ENCODE results near the gene SMLR1. TPM values are rescaled to one million over a fixed set of nuclear protein-coding genes. Genes with fewer than 3 reads are reported as not detected.

Gene SMLR1
- total RNA-seq, 3 donors from 2014 or later (not counting 1 experiment from before 2014, with no cell fraction given) = not detected

GRCh38 chr6:130831607-130832006 is 4.4 kb downstream of the SMLR1 start:
- no peak for ATAC-seq
- DNase-seq = no peak

DNA sequence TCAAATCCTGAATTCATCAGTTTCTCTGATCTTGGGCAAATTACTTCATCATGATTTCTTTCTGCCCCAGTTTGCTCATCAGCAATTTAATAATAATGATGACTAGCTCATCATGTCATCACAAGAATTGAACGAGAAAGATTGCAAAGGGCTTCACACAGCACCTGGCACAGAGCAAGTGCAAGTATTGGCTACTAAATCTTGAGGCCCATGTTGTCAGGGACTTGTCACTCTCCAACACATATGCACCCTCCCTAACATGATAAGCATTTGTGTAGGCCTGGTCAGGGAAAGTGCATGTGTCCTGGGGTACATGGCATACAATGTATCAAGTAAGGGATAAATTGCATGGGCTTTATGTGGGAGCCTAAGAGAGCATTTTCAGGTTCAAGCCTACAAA is 6.4 kb downstream of the SMLR1 start:
- H3K4me3 ChIP-seq (ENCODE audit: low read length) = no peak overlapping the region
- H3K27ac ChIP-seq (ENCODE audit: low read length) = no peak overlapping the region
- H3K9me3 ChIP-seq (ENCODE audit: control insufficient read depth, insufficient read depth, low read length) = no peaks in the 10 kb centered on the region
- WGBS (ENCODE audit: insufficient coverage) = 92% methylated on average over 1 of the region's 1 CpG
- TF ChIP-seq, protein P1, sequence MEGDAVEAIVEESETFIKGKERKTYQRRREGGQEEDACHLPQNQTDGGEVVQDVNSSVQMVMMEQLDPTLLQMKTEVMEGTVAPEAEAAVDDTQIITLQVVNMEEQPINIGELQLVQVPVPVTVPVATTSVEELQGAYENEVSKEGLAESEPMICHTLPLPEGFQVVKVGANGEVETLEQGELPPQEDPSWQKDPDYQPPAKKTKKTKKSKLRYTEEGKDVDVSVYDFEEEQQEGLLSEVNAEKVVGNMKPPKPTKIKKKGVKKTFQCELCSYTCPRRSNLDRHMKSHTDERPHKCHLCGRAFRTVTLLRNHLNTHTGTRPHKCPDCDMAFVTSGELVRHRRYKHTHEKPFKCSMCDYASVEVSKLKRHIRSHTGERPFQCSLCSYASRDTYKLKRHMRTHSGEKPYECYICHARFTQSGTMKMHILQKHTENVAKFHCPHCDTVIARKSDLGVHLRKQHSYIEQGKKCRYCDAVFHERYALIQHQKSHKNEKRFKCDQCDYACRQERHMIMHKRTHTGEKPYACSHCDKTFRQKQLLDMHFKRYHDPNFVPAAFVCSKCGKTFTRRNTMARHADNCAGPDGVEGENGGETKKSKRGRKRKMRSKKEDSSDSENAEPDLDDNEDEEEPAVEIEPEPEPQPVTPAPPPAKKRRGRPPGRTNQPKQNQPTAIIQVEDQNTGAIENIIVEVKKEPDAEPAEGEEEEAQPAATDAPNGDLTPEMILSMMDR (IDR thresholded peaks at IDR 0.05) = no peak
- intact Hi-C loops (cut with micrococcal nuclease) = no loop called here
- no peak for DNase-seq
- Mint-ChIP-seq H3K36me3 (no peaks in the 10 kb centered on the region), H3K4me1 (no peaks in the 10 kb centered on the region), H3K9me3 (no peaks in the 10 kb centered on the region), H3K27ac (no peak overlapping the region), H3K4me3 (no peak overlapping the region), H3K27me3 (ENCODE audit: low read depth in 2 of 2) (no peaks in the 10 kb centered on the region)
- no peaks in the 10 kb centered on the region for H3K36me3 ChIP-seq (ENCODE audit: control insufficient read depth, insufficient read depth, low read length)
- no peaks in the 10 kb centered on the region for H3K4me1 ChIP-seq (ENCODE audit: control insufficient read depth, insufficient read depth, low read length)
- no peaks in the 10 kb centered on the region for H3K27me3 ChIP-seq (ENCODE audit: control insufficient read depth, insufficient read depth, low read length)
- ATAC-seq = no peak

More at GRCh38 chr6:130831607-130832006, 4.4 kb downstream of the SMLR1 start:
- Histone ChIP-seq H3K27ac (ENCODE audit: low read length) (no peak overlapping the region), H3K36me3 (ENCODE audit: control insufficient read depth, insufficient read depth, low read length) (no peaks in the 10 kb centered on the region), H3K9me3 (ENCODE audit: control insufficient read depth, insufficient read depth, low read length) (no peaks in the 10 kb centered on the region), H3K4me3 (ENCODE audit: low read length) (no peak overlapping the region), H3K4me1 (ENCODE audit: control insufficient read depth, insufficient read depth, low read length) (no peaks in the 10 kb centered on the region), H3K27me3 (ENCODE audit: control insufficient read depth, insufficient read depth, low read length) (no peaks in the 10 kb centered on the region)
- WGBS (ENCODE audit: insufficient coverage) = 97% methylated on average over 3 of the region's 5 CpGs
- TF ChIP-seq, protein P1 (IDR thresholded peaks at IDR 0.05) = no peak
- no peaks in the 10 kb centered on the region for H3K9me3 Mint-ChIP-seq
- no peaks in the 10 kb centered on the region for H3K4me1 Mint-ChIP-seq
- intact Hi-C loops (cut with micrococcal nuclease) = no loop called here
- no peaks in the 10 kb centered on the region for H3K27me3 Mint-ChIP-seq (ENCODE audit: low read depth in 2 of 2)
- H3K27ac Mint-ChIP-seq = no peak overlapping the region
- H3K36me3 Mint-ChIP-seq = no peaks in the 10 kb centered on the region
- H3K4me3 Mint-ChIP-seq = no peak overlapping the region

DNA sequence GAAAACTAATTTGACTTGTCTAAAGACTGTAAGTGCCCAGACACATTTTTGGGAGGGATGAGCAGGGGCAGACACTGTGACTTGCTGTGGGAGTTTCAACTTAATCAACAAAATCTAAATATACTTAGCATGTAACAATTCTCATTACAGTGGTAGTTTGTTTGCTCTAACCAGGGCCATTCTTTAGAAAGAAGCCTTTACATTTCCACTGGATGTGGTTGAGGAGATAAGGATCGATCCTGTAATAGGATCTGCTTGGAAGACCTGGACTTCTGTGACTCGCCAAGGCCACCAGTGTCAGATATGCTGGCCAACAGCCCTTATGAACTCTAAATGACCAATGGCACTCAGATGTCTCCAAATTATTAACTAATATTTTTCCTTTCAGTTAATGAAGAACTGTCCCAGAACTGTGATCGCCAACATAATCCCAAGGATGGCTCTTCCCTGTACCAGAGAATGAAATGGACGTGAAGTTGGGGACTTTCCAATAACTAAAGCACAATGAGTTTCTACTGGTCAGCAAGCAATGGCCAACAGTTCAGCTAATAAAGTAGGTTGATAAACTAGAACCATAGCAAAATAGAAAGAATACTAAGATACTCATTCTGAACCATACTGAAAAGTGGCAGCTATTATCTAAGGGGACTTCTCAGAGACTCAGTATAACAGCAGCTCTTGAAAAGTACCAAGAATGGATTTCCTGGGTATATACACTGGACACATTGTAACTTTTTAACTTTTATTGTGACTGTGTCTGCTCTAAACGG is 7.5 kb downstream of the SMLR1 start:
- H3K27ac Mint-ChIP-seq = no peak overlapping the region
- H3K36me3 Mint-ChIP-seq = no peaks in the 10 kb centered on the region
- TF ChIP-seq, protein P1 (IDR thresholded peaks at IDR 0.05) = no peak
- no peaks in the 10 kb centered on the region for H3K9me3 Mint-ChIP-seq
- ATAC-seq = no peak
- Histone ChIP-seq H3K4me3 (ENCODE audit: low read length) (no peak overlapping the region), H3K9me3 (ENCODE audit: control insufficient read depth, insufficient read depth, low read length) (no peaks in the 10 kb centered on the region), H3K4me1 (ENCODE audit: control insufficient read depth, insufficient read depth, low read length) (no peaks in the 10 kb centered on the region), H3K36me3 (ENCODE audit: control insufficient read depth, insufficient read depth, low read length) (no peaks in the 10 kb centered on the region), H3K27me3 (ENCODE audit: control insufficient read depth, insufficient read depth, low read length) (no peaks in the 10 kb centered on the region), H3K27ac (ENCODE audit: low read length) (no peak overlapping the region)
- WGBS (ENCODE audit: insufficient coverage) = 98% methylated on average over 4 of the region's 5 CpGs
- DNase-seq = no peak
- intact Hi-C loops (cut with micrococcal nuclease) = no loop called here
- no peaks in the 10 kb centered on the region for H3K4me1 Mint-ChIP-seq
- H3K4me3 Mint-ChIP-seq = no peak overlapping the region
- H3K27me3 Mint-ChIP-seq (ENCODE audit: low read depth in 2 of 2) = no peaks in the 10 kb centered on the region

Data from natural killer cell (primary cell).